Measurements from ENCODE around the gene AKT1.
"Not testable (repeated sequence)": the region's sequence is repeated elsewhere in the genome, so short reads cannot be mapped to it uniquely, and the experiment has no call there.

Gene AKT1

GRCh38 chr14:104794993-104795780 lies at the start of gene AKT1:
Gene AKT1, minus strand, starts transcription at chr14:104795748. Its CDS starts 3,105 bp downstream, at chr14:104792643.
- peak; percentile 38 for DNase-seq

GRCh38 chr14:104845033-104845666 lies 49.6 kb upstream of the AKT1 start:
- DNase-seq, result no peak

- DNase-seq, result no peak
These were observed 48.9 kb upstream of the AKT1 start for GRCh38 chr14:104844306-104845032.

- no peak for DNase-seq
These were observed 48.1 kb upstream of the AKT1 start for GRCh38 chr14:104843442-104844305.

GRCh38 chr14:104843006-104843405 lies 47.5 kb upstream of the AKT1 start:
- DNase-seq, result no peak

- DNase-seq, result no peak
These were observed 46.2 kb upstream of the AKT1 start for GRCh38 chr14:104841730-104842129.

- DNase-seq, result not testable (repeated sequence)
These were observed 40.8 kb upstream of the AKT1 start for GRCh38 chr14:104836171-104836935.

GRCh38 chr14:104830781-104831180 lies 35.2 kb upstream of the AKT1 start:
- DNase-seq, result no peak

GRCh38 chr14:104827177-104828055 lies 31.9 kb upstream of the AKT1 start:
- DNase-seq, result peak; percentile 65

- no peak for DNase-seq
These were observed 31.3 kb upstream of the AKT1 start for GRCh38 chr14:104826861-104827176.

- DNase-seq, result peak; percentile 97
These were observed 30.8 kb upstream of the AKT1 start for GRCh38 chr14:104826189-104826860.

- DNase-seq, result no peak
These were observed 28.9 kb upstream of the AKT1 start for GRCh38 chr14:104824353-104824997.

GRCh38 chr14:104822821-104823615 lies 27.5 kb upstream of the AKT1 start:
- DNase-seq, result no peak

GRCh38 chr14:104821971-104822608 lies 26.5 kb upstream of the AKT1 start:
- DNase-seq, result no peak

- no peak for DNase-seq
These were observed 25.8 kb upstream of the AKT1 start for GRCh38 chr14:104821229-104821945.

- no peak for DNase-seq
These were observed 25.2 kb upstream of the AKT1 start for GRCh38 chr14:104820669-104821228.

- no peak for DNase-seq
These were observed 23.8 kb upstream of the AKT1 start for GRCh38 chr14:104819361-104819781.
